VCaP (cell line): ENCODE results near the gene CXCL5.

ENCODE experiments used
- H3K27ac ChIP-seq: fragments of 450-650 bp; 2 replicates; pipeline ENCODE4 v1.5.1; 2017
- CTCF ChIP-seq: fragments of 450-650 bp; conservative IDR thresholded peaks from 2 replicates; pipeline ENCODE4 v1.5.1; 2017; ENCODE audit warnings: mild to moderate bottlenecking, moderate library complexity

Gene CXCL5

GRCh38 chr4:74039315-74039763 lies 40.9 kb upstream of the CXCL5 start:
- H3K27ac ChIP-seq, result peak overlapping the region; percentile 64; the same call in 1 of the 2 replicates
- no peak for TF ChIP-seq CTCF

- peak; percentile 92 for TF ChIP-seq CTCF
Measured at GRCh38 chr4:74038425-74039314, 40.2 kb upstream of the CXCL5 start, which contains the start of gene CXCL3. CXCL3 (minus strand) TSS chr4:74038689; CDS start chr4:74038611, 78 bp downstream.

GRCh38 chr4:74038086-74038424 lies 39.6 kb upstream of the CXCL5 start:
- H3K27ac ChIP-seq, result peak overlapping the region; percentile 64; the same call in 1 of the 2 replicates
- TF ChIP-seq CTCF, result no peak

More at GRCh38 chr4:74038425-74039314, 40.2 kb upstream of the CXCL5 start, which contains the start of gene CXCL3:
- H3K27ac ChIP-seq, result peak within 1 kb of the TSS; percentile 64; the same call in 1 of the 2 replicates

- no peak overlapping the region; the same call in 1 of the 2 replicates for H3K27ac ChIP-seq
- no peak for TF ChIP-seq CTCF
Measured at GRCh38 chr4:74037076-74037955, 38.8 kb upstream of the CXCL5 start.

GRCh38 chr4:74033739-74034138 lies 35.3 kb upstream of the CXCL5 start:
- TF ChIP-seq CTCF, result no peak
- H3K27ac ChIP-seq, result no peak overlapping the region

- no peak for TF ChIP-seq CTCF
- no peak overlapping the region for H3K27ac ChIP-seq
Measured at GRCh38 chr4:74032064-74032463, 33.6 kb upstream of the CXCL5 start.

- H3K27ac ChIP-seq, result no peak overlapping the region
- TF ChIP-seq CTCF, result no peak
Measured at GRCh38 chr4:74031576-74031975, 33.1 kb upstream of the CXCL5 start.
